Superior temporal gyrus (tissue), 1 donor: Measurements from ENCODE around the gene CYP2U1.
"Not testable (repeated sequence)": the region's sequence is repeated elsewhere in the genome, so short reads cannot be mapped to it uniquely, and the experiment has no call there.

Experiments
- DNase-seq: peaks from one replicate; pipeline ENCODE4 v3.0.0-alpha.2; 2016; ENCODE audit errors: extremely low spot score

The CYP2U1 gene

GRCh38 chr4:107930821-107931774, at the start of gene CYP2U1:
TSS of gene CYP2U1 (plus strand) at chr4:107931549. CDS start at chr4:107931644, 95 bp downstream.
- DNase-seq, result peak; percentile 84

GRCh38 chr4:107885865-107886264, 45.5 kb upstream of the CYP2U1 start:
- no peak for DNase-seq

DNA sequence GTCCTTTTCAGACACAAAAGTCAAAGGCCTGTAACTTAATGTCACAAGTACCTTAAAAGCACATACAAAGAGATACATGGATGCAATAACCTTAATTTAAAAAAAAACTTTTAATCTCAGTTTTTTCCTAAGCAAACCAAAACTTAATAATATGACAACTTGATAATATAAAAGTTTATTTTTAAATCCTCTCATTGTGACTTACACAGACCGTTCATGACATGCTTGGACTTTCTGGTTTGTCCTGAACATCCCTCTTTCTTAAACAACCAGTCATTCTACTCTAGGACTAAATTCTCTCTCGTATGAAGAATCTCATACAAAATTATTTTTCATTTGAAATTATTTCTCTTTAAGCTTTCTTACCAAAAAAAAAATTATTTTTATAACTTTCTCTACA, 43.1 kb upstream of the CYP2U1 start:
- DNase-seq, result no peak

DNA sequence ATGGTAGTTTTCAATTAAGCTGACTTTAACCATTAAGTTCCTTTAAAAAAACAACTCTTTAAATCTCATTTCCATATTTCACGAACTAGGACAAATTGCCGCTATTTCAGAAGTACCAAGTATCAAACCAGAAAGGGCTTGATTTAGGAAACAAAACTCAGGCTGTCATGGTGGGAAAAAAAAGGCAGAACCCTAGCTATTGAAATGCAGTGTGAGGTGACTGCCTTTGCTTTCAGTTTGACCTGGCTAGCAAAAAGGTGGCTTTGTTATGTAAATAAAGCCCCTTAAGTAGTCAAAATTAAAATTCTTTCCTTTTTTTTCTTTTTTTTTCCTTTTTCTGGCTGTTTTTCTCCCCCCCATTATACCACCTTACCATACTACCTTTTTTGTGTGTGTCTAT, 40.6 kb upstream of the CYP2U1 start:
- no peak for DNase-seq

GRCh38 chr4:107891299-107891698, 40.0 kb upstream of the CYP2U1 start:
- DNase-seq, result no peak

DNA sequence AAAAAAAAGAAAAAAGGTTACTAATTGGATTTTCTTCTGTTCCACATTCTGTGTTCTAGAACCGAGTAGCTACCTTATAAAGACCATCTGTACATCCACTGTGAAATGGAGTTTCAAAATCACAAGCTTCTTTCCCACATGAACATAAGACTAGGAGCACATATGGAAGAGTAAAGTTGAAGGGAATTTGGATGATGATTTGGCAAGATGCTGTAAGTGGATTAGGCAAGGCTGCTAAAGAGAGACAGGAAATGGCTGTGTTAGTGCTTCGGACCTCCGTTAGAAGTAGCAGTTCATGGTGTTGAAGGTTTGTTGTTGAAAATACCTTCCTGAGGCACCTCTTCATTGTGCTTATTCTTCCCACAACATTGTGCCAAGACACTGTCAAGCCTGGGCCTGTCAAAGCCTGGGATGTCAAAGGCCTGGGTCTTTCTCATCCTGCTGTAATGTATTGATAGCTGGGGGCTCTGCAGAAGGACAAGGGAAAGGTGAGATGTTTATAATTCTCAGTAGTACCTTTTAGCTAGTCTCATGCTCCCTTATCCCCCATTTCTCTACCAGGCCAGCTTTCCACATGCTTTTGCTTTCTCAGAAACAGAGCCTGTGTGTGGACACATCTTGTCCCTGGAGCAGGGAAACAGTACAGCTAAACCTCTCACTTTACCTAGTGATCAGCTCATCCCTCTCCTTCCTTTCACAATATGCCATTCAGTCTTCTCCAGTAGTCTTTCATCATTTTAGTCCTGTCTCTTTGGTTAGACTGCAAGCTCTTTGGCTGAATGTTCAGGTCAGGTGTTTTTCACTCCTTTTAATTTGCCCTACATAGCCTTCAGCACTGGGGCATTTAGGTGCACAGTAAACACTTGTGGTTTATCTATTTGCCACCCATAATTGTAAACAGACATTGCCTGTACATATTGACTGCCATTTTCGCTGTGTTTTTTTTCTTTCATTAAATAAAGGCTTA, 37.9 kb upstream of the CYP2U1 start:
- no peak for DNase-seq

- no peak for DNase-seq
Measured at GRCh38 chr4:107894138-107894603, 37.2 kb upstream of the CYP2U1 start.

GRCh38 chr4:107896158-107896645, 35.1 kb upstream of the CYP2U1 start:
- no peak for DNase-seq

GRCh38 chr4:107896646-107897045, 34.7 kb upstream of the CYP2U1 start:
- no peak for DNase-seq

DNA sequence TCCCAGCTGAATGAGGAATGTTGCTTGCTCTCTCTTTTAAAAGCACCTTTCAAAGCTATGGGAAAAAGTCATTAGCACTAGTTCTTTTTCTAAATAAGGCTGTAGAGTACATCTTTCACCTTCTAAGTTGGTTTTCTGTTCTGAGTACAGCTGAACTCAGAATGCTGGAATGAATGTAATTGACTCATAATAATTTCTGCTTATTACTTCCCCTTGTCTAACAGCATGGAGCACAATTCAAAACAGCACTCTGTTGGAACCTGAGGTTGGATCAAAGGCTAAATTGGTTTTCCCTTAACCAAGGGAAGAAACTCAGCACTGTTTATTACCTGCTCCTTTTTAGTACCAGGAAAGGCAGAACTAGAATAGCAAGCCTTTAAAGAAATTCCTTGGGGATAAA, 33.5 kb upstream of the CYP2U1 start:
- no peak for DNase-seq

GRCh38 chr4:107900067-107900466, 31.3 kb upstream of the CYP2U1 start:
- DNase-seq, result no peak

DNA sequence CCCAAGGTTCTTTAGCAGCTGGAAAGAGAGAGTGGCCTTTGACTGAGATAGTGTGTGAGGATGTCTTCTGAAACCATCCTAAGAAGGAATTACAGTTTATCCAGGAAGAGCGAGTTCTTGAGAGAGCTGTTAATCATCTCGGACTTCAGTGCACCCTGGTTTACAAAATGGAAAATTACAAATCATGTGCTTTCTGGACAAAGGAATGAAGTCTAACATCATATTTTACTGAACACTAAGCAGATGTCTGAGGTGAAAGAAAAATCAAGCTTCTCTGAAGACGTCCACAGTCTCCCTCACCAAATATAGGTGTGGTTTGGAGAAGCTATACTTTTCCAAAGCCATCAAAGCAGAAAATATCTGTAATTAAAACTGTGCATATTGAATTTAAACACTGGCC, 30.8 kb upstream of the CYP2U1 start:
- no peak for DNase-seq

DNA sequence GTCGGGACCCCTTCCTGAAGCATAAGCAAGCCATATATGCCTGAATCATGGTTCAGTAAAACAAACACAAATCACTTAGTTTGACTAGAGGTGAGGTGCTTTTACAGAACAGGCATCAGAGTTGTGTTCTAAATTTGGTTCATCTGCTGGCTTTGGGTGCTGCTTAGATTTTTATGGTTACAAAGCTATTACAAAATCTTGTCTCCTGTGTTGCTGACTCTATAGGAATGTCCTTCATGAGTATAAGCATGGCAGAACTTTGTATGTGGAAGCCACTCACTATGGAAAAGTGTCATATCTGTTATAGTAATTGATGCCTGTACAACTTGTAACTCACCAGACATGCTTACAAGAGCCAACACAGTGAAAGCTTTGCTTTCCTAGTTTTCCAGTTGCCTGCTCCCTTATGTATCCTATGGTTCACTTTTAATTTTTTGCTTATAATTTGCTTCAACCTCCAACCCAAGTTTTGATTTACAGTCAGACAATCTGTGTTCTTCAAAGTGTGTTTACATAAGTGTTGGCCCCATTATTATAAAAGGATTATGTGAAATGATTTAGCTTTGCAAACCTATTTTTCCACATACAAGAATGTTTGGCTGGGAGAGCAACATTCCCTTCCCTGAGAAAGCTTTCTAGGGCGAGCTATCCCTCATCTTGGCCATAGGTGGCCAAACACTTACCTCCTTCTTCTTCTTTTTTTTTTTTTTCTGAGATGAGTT, 30.0 kb upstream of the CYP2U1 start:
- DNase-seq, result no peak

GRCh38 chr4:107902715-107903114, 28.6 kb upstream of the CYP2U1 start:
- DNase-seq, result no peak

GRCh38 chr4:107905082-107905481, 26.3 kb upstream of the CYP2U1 start:
- DNase-seq, result not testable (repeated sequence)

DNA sequence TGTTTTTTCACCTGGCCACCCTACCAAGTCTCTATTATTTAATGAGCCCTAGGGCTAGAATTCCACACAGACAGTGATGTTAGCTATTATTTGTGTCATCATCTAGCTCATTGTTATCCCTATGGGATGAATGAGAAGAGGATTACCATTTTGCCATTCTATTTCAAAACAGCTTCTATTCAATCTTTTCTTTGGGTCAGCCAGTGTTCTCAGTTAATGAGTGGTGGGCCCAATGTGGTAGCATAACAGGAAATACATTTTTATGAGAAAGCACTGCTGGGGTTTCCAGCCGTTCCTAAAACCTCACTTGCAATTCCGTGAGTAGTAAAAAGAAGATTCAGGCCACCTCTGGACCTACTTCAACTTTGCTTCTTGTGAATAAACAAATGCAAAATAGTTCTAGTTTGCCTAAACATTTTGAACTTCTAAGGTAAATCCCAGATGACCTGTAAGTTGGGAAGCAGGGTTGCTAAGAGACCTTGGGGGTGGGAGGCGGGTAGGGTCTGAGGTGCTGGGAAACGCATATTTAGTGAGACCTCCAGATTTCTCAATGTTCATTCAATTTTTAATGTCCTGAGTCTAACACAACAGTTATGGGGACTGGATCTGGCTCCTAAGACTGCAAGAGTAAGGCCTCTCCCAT, 24.8 kb upstream of the CYP2U1 start:
- DNase-seq, result no peak

DNA sequence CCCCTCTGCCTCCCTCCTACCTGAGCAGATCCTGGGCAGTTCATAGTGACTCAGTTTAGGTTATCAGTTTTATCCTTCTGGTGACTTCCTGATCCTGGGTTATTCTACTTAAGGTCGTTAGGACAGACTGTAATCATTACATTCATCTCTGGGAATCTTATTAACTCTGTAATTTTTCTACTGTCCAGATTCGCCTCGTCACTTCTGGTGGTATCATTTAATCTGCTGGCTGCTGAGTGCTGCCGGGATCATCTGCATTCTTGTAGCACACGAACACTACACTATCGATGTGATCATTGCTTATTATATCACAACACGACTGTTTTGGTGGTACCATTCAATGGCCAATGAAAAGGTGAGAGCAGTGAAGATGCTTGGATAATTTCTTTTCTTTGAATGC, 23.0 kb upstream of the CYP2U1 start:
- DNase-seq, result no peak

GRCh38 chr4:107913283-107913899, 18.0 kb upstream of the CYP2U1 start:
- peak; percentile 94 for DNase-seq

- no peak for DNase-seq
Measured at GRCh38 chr4:107915220-107915619, 16.1 kb upstream of the CYP2U1 start.

DNA sequence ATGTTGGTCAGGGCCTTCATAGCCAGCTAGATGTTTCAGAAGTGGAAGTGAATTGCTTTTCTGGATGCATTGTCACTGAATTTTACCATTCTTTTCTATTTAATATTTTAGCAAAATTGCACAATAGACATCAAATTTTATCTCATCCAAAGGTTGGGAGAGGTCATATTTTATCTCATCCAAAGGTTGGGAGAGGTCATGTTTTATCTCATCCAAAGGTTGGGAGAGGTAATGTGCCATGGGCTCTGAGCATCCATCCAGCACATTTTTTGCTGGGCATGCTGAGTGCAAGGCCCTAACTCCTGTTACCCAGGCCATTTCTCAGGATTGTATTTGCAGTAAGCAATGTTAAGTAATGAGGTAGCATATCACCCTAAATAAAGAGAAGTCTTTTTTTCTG, 14.7 kb upstream of the CYP2U1 start:
- DNase-seq, result no peak
